Posterior vena cava (tissue), 2 donors: ENCODE data around the gene CHRNE. TPM values are rescaled to one million over a fixed set of nuclear protein-coding genes. Genes with fewer than 3 reads are reported as not detected.
"Not testable (repeated sequence)": the region's sequence is repeated elsewhere in the genome, so short reads cannot be mapped to it uniquely, and the experiment has no call there.

Experiments
- DNase-seq: peaks from one replicate; pipeline ENCODE4 v3.0.0-alpha.2; 2020; ENCODE audit warnings: low spot score
- intact Hi-C, 2 donors: fragments of 100-400 bp; cut with DNase I; formaldehyde crosslinking; loops; one replicate each; pipeline versions ENCODE4 v1.14.1 to v1.14.2; 2022 to 2023
- total RNA-seq, 2 donors: library from RNA; stranded (reverse); fragmentation: NEBNext Ultra II Directional; extraction: Animal tissue kit (Norgen Biotek cat#: 25700); gene quantifications; one replicate each; pipeline ENCODE4 v1.2.1, GENCODE V29; 2021
- donor health status: DM: yes; HTN: yes; CAD: no.
- donor health status: DM: yes; HTN: yes; CAD: no.

Gene CHRNE
- total RNA-seq, 2 donors from 2014 or later, result 0.57 to 1.5 TPM

DNA sequence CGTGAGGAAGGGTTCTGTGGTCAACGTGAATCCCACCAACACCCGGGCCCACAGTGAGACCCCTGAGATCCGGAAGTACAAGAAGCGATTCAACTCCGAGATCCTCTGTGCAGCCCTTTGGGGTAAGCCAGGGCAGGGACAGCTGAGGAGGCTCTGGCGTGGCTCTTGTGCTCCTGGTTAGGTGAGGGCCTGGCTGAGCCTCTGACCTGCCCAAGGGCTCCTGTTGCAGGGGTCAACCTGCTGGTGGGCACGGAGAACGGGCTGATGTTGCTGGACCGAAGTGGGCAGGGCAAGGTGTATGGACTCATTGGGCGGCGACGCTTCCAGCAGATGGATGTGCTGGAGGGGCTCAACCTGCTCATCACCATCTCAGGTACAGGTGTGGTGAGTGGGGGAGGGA, 7.8 kb downstream of the CHRNE start:
- intact Hi-C loops, result loop anchor here in 1 of 2 donors (5.0 kb wide), 1 partner anchor 2002 kb away; no protein-coding TSS in a partner anchor

DNA sequence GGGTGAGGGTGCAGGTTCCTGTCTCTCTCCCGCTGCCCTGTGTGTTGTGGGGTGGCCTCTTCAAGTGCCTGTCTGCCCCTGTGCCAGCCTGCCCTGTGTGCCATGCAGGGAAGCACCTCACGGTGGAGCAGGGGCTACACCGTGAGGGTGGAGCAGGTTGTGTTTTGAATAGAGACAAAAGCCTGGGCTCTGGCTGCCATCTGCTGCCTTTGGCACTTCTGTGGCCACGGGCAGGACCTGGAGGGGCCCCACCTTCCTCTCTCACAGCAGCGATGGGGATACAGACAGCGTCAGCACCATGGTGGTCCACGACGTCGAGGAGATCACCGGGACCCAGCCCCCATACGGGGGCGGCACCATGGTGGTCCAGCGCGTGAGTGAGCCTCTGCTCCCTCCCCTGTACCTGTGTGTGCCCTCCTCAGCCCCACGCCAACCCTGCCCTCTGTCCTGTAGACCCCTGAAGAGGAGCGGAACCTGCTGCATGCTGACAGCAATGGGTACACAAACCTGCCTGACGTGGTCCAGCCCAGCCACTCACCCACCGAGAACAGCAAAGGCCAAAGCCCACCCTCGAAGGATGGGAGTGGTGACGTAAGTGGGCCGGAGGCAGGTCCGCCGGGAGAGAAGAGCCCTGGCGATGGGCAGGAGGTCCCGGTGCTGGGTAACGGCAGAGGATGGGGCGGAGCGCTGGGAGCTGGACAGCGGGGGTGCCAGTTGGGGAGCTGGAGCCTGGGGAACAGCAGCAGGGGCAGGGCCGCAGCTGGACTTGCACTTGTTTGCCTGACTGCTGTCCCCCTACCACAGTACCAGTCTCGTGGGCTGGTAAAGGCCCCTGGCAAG, 9.0 kb downstream of the CHRNE start:
- intact Hi-C loops, result loop anchor here in 1 of 2 donors (1.0 kb wide), 1 partner anchor 163 kb away; the partner anchor contains the start of gene MED11
- DNase-seq, result no peak

More for the DNA sequence above, 7.8 kb downstream of the CHRNE start:
- no peak for DNase-seq

GRCh38 chr17:4893272-4893671, 9.6 kb downstream of the CHRNE start:
- intact Hi-C loops, result loop anchor here in 1 of 2 donors (1.0 kb wide), 1 partner anchor 162 kb away; the partner anchor contains the start of gene MED11
- no peak for DNase-seq

- intact Hi-C loops, result loop anchor here in 1 of 2 donors (1.0 kb wide), 1 partner anchor 161 kb away; the partner anchor contains the start of gene MED11
- no peak for DNase-seq
These were observed 10.2 kb downstream of the CHRNE start for GRCh38 chr17:4892499-4893221.

DNA sequence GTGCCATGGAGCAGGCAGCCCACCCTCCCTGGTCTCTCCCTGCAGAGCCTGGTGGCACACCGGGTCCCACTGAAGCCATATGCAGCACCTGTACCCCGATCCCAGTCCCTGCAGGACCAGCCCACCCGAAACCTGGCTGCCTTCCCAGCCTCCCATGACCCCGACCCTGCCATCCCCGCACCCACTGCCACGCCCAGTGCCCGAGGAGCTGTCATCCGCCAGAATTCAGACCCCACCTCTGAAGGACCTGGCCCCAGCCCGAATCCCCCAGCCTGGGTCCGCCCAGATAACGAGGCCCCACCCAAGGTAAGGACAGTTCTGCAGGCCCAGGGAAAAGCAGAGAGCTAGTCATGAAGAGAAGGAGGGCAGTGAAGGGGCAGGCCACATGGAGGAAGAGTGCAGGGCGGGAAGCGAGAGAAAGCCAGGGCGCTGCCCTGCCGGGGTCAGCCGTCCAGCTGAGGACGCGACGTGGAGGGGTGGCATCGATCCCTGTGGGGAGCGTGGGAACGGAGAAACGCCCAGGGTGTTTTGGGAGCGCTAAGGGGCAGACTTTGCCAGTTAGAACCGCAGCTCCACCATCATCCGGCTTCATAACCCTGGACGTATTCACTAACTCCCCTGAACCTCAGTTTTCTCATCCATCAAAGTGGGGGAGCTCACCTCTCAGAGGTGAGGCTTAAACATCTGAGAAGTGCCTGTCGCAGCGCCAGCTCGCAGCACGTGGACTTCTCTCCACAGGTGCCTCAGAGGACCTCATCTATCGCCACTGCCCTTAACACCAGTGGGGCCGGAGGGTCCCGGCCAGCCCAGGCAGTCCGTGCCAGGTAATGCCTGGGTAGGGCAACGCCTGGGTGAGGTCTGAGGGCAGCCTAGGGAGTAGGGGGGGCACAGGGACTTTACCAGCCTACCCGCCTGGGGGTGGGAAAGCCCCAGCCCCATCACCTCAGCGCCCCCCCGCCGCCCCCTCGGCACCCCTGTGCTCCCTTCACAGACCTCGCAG, 11.2 kb downstream of the CHRNE start:
- no peak for DNase-seq
- intact Hi-C loops, result no loop called here

DNA sequence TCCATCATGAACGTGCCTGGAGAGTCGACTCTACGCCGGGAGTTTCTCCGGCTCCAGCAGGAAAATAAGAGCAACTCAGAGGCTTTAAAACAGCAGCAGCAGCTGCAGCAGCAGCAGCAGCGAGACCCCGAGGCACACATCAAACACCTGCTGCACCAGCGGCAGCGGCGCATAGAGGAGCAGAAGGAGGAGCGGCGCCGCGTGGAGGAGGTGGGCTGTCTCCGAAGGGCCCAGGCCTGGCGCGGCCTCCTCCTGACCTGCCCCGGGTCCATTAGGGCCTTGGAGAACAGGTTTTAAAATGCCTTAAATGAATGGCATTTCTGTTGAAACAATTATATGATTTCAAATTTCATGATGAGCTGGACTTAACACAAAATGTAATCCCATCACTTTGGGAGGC, 15.3 kb downstream of the CHRNE start:
- DNase-seq, result no peak
- intact Hi-C loops, result loop anchor here (5.0 kb wide), 1 partner anchor 100 kb away; the partner anchor contains the start of genes GLTPD2 (in 2 of the 2) and VMO1 (in 2 of the 2)

GRCh38 chr17:4886830-4887229, 16.1 kb downstream of the CHRNE start:
- intact Hi-C loops, result loop anchor here (5.0 kb wide), 1 partner anchor 100 kb away; the partner anchor contains the start of genes GLTPD2 (in 2 of the 2) and VMO1 (in 2 of the 2)
- DNase-seq, result no peak

DNA sequence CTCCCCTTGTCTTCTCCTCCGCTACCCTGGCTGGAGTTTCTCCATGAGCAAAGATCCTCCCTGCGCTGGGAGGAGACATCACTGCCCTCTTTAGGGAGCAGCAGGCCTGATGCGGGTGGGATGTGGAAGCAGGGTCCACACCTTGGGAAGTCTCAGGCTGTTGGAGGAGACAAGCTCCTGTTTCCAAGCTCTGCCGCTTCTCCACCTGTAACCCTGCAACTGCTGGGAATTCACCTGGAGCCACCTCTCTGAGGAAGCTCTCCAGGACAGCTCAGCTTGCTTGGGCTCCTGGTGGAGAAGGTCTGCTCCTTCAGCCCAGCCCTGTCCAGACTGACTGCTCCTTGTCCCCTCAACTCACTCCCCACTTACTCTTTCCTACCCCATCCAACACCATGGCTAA, 18.4 kb downstream of the CHRNE start:
- DNase-seq, result no peak
- intact Hi-C loops, result no loop called here

DNA sequence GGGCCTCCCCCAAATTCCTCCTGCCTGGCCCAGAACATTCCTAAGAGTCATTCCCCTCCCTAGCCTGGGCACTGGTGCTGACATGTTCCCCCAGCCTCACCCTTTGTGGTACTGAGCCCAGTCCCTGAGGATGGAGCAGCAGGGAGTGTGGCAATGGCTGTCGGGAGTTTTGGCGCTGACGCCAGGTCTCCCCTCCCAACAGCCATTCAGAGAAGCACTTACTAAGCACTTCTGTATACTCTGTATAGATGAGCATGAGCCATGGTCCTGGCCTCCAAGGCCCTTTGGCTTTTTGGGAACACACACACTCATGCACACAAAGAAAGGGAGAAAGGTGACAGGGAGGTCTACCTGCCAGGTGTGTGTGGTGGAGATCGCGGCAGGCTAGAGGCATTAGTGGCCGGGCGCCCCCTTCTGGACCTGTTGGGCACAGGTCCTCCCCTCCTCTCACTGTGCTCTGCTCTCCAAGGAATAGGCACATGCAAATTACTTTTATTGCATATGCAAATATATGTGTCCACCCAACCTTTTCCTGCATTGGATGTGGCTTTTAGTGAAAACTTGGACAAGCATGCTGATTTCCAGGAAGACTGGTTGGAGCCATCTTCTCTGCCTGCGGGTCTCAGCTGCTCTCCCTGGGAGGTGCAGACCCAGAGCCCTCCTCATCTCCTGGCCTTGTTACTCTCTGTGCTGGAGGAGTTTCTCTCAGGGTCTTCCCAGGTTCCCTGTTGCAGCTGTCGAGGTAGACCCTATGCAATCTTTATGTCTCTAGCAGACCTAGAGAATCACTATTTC, 20.9 kb downstream of the CHRNE start:
- intact Hi-C loops, result no loop called here

DNA sequence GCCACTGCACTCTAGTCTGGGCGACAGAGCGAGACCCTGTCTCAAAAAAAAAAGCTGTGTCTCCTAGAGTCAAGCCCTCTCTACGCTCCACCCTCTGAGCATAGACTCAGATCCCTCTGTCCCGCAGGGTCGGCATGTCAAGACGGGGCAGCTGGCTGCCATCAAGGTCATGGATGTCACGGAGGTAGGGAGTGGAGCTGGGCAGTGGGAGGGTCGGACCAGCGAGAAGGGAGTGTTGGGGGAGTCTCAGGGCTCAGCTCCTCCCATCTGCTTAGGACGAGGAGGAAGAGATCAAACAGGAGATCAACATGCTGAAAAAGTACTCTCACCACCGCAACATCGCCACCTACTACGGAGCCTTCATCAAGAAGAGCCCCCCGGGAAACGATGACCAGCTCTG, 22.0 kb downstream of the CHRNE start:
- no peak for DNase-seq
- intact Hi-C loops, result no loop called here

More for the DNA sequence above, 20.9 kb downstream of the CHRNE start:
- DNase-seq, result no peak

GRCh38 chr17:4879601-4880000, 23.3 kb downstream of the CHRNE start:
- DNase-seq, result no peak
- intact Hi-C loops, result no loop called here

- intact Hi-C loops, result no loop called here
- DNase-seq, result no peak
These were observed 25.8 kb downstream of the CHRNE start for GRCh38 chr17:4877089-4877488.

- intact Hi-C loops, result no loop called here
These were observed 30.1 kb downstream of the CHRNE start for GRCh38 chr17:4872786-4873185.

GRCh38 chr17:4870855-4871254, 32.0 kb downstream of the CHRNE start:
- intact Hi-C loops, result no loop called here
- no peak for DNase-seq

More at GRCh38 chr17:4872786-4873185, 30.1 kb downstream of the CHRNE start:
- no peak for DNase-seq

DNA sequence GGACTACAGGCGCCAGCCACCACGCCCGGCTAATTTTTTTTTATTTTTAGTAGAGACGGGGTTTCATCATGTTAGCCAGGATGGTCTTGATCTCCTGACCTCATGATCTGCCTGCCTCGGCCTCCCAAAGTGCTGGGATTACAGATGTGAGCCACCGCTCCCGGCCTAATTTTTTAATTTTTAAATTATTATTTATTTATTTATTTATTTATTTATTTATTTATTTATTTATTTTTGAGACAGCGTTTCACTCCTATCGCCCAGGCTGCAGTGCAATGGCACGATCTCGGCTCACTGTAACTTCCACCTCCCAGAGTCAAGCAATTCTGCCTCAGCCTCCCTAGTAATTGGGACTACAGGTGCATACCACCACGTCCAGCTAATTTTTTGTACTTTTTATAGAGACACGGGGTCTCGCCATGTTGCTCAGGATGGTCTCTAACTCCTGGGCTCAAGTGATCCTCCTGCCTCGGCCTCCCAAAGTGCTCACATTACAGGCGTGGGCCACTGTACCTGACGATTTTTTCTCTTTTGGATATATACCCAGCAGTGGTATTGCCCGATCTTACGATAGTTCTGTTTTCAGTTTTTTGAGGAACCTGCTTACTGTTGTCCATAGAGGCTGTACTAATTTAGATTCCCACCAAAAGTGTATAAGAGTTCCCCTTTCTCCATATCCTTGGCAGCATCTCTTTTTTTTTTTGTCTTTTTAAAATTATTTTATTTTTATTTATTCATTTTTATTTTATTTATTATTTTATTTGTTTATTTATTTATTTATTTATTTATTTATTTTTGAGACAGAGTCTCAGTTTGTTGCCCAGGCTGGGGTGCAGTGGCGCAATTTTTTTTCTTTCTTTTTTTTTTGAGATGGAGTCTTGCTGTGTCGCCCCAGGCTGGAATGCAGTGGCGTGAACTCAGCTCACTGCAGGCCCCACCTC, 33.6 kb downstream of the CHRNE start:
- intact Hi-C loops, DNase-seq: not testable (repeated sequence)

DNA sequence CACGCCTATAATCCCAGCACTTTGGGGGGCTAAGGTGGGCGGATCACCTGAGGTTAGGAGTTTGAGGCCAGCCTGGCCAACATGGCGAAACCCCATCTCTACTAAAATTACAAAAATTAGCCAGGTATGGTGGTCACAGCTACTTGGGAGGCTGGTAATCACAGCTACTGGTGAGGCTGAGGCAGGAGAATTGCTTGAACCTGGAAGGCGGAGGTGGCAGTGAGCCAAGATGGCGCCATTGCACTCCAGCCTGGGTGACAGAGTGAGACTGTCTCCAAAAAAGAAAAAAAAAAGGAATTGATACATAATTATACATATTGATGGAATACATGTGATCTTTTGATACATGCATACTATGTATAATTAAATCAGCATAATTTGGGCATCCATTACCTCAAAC, 35.4 kb downstream of the CHRNE start:
- not testable (repeated sequence) for DNase-seq

GRCh38 chr17:4863321-4863720, 39.6 kb downstream of the CHRNE start:
- DNase-seq, result no peak
- intact Hi-C loops, result no loop called here

More for the DNA sequence above, 35.4 kb downstream of the CHRNE start:
- intact Hi-C loops, result not testable (repeated sequence)
